Smooth muscle cell (in vitro differentiated cells): ENCODE measurements around the gene DHX35. TPM values are rescaled to one million over a fixed set of nuclear protein-coding genes. Genes with fewer than 3 reads are reported as not detected.
"Not testable (repeated sequence)": the region's sequence is repeated elsewhere in the genome, so short reads cannot be mapped to it uniquely, and the experiment has no call there.

Experiments used
- DNase-seq: peaks from one replicate; lab custom pipeline; 2025; ENCODE audit not compliant: unreplicated experiment; lab: John Stamatoyannopoulos, UW
- H2AFZ ChIP-seq: fragments of 200-600 bp; sonication (generic); 2 replicates; pipeline ENCODE4 v1.6.0; 2016; ENCODE audit warnings: antibody characterized with exemption, low read depth, mild to moderate bottlenecking
- H3F3A ChIP-seq: fragments of 200-600 bp; sonication (generic); 2 replicates; pipeline ENCODE4 v1.6.0; 2017; ENCODE audit warnings: antibody characterized with exemption, low read depth
- H3K27ac ChIP-seq: fragments of 200-600 bp; sonication (generic); 2 replicates; pipeline ENCODE4 v1.5.1; 2016; ENCODE audit warnings: low read depth, mild to moderate bottlenecking
- H3K27me3 ChIP-seq: fragments of 200-600 bp; sonication (generic); 2 replicates; pipeline ENCODE4 v1.6.1; 2016; ENCODE audit warnings: low read depth, mild to moderate bottlenecking
- H3K36me3 ChIP-seq: fragments of 200-600 bp; sonication (generic); 2 replicates; pipeline ENCODE4 v1.5.1; 2016; ENCODE audit warnings: low read depth
- H3K4me1 ChIP-seq: fragments of 200-600 bp; sonication (generic); 2 replicates; pipeline ENCODE4 v1.5.1; 2016; ENCODE audit warnings: low read depth
- H3K4me2 ChIP-seq: fragments of 200-600 bp; sonication (generic); 2 replicates; pipeline ENCODE4 v1.6.0; 2016; ENCODE audit warnings: mild to moderate bottlenecking
- H3K4me3 ChIP-seq: fragments of 200-600 bp; sonication (generic); 2 replicates; pipeline ENCODE4 v1.5.1; 2016; ENCODE audit warnings: mild to moderate bottlenecking
- H3K79me2 ChIP-seq: fragments of 200-600 bp; sonication (generic); 2 replicates; pipeline ENCODE4 v1.6.0; 2016; ENCODE audit warnings: low read depth, mild to moderate bottlenecking
- H3K9ac ChIP-seq: fragments of 200-600 bp; sonication (generic); 2 replicates; pipeline ENCODE4 v1.6.0; 2016; ENCODE audit warnings: low read depth
- H3K9me3 ChIP-seq: fragments of 200-600 bp; sonication (generic); replicated peaks from 2 replicates; pipeline ENCODE4 v1.5.1; 2016; ENCODE audit warnings: low read depth
- H4K20me1 ChIP-seq: fragments of 200-600 bp; sonication (generic); 2 replicates; pipeline ENCODE4 v1.6.0; 2016; ENCODE audit warnings: low read depth
- WGBS: methylation state at CpG from one replicate; pipeline ENCODE4 v1.1.7; 2016; ENCODE audit warnings: low lambda C conversion rate; 5-methylcytosine and 5-hydroxymethylcytosine counted together
- polyA plus RNA-seq: library from polyadenylated mRNA; unstranded; fragments of >200 nt; fragmentation: Nextera tagmentation; extraction: Ambion mirVana; gene quantifications from 2 replicates; pipeline ENCODE4 v1.2.1, GENCODE V29; 2016
- total RNA-seq: library from RNA; depleted of rRNA; stranded (reverse); fragments of >200 nt; gene quantifications from 2 replicates; pipeline ENCODE4 v1.2.3, GENCODE V29; 2014
- TF ChIP-seq, protein P1 (sequence below): fragments of 200-600 bp; sonication (generic); IDR thresholded peaks from 2 replicates; pipeline ENCODE4 v1.5.1; 2017; ENCODE audit warnings: borderline replicate concordance, mild to moderate bottlenecking, antibody characterized with exemption; ENCODE audit not compliant: insufficient read depth, poor library complexity, severe bottlenecking

The DHX35 gene
- total and polyA plus RNA-seq, 2 experiments from 2014 or later: 4.5 to 9.5 TPM

DNA sequence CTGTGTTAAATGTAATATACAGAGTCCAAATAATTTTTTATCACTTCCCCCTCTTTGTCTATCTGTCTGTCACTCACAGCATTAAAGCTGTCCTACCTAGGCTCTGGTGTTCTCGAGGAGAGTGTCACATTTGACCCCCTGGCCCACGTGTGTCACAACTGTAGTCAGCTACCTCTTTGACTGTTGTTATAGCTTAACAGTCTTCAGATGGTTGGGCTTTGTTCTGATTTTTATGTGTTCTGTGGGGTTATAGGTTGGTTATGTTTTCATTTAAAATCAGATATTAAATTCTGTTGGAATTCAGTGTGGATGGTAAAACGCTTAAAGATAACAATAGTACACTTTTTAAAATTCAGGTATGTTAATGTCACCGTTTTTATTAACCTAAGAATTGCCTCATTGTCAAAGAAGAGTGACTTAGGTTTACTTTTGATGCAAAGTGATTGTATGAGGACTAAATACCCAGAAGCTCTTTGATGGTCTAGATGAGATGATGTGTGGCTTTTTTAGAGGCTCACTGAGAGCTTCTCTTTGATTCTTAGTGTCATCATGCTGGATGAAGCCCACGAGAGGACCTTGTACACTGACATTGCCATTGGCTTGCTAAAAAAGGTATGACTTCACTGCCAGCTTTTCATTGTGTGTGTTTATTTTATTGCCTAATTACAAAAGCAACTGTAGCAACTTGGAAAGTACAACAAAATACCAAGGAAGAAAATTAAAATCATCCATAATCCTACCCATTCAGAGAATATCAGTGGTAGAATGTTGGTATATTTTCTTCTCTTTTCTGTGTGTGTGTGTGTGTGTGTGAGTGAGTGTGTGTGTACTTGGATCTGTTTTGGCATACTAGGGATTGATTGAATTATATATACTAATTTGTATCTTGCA is 29.9 kb downstream of the DHX35 start:
- H2AFZ ChIP-seq: no peak overlapping the region
- 90% methylated on average over 5 of the region's 5 CpGs for WGBS
- H3K27ac ChIP-seq: no peak overlapping the region
- no peaks in the 10 kb centered on the region for H3K79me2 ChIP-seq
- H3K4me1 ChIP-seq: no peaks in the 10 kb centered on the region
- H3K9me3 ChIP-seq: no peaks in the 10 kb centered on the region
- no peaks in the 10 kb centered on the region for H3K36me3 ChIP-seq
- H3K4me2 ChIP-seq: no peak overlapping the region
- TF ChIP-seq, protein P1, sequence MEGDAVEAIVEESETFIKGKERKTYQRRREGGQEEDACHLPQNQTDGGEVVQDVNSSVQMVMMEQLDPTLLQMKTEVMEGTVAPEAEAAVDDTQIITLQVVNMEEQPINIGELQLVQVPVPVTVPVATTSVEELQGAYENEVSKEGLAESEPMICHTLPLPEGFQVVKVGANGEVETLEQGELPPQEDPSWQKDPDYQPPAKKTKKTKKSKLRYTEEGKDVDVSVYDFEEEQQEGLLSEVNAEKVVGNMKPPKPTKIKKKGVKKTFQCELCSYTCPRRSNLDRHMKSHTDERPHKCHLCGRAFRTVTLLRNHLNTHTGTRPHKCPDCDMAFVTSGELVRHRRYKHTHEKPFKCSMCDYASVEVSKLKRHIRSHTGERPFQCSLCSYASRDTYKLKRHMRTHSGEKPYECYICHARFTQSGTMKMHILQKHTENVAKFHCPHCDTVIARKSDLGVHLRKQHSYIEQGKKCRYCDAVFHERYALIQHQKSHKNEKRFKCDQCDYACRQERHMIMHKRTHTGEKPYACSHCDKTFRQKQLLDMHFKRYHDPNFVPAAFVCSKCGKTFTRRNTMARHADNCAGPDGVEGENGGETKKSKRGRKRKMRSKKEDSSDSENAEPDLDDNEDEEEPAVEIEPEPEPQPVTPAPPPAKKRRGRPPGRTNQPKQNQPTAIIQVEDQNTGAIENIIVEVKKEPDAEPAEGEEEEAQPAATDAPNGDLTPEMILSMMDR: no peak
- H3K27me3 ChIP-seq: no peaks in the 10 kb centered on the region
- H4K20me1 ChIP-seq: peaks cover under 1% of the 10 kb centered on the region
- no peaks in the 10 kb centered on the region for H3F3A ChIP-seq
- H3K4me3 ChIP-seq: no peak overlapping the region
- no peak for DNase-seq
- H3K9ac ChIP-seq: no peak overlapping the region

DNA sequence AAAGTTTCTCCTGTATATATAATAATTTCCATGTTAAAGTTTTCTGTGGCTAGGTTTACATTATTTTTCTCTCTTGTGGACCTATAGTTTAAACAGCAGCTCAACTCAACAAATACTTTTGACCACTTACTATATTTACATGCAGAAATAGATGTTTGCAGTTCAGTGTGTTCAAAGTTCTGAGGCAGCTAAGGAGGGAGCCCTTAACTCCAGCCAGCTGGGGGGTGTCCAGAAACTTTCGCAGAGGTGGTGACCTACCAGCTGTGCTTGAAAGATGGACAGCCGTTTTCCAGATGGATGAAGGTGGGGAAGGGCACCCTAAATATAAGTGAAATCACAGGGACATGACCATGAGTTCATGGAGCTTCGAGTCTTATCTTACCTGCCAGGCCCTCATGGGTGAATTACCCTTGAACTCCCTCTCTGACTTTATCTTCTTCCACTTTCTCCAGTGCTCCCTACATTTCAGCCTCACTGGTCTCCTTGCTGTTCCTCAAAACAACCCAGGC is 33.4 kb downstream of the DHX35 start:
- H3K27me3 ChIP-seq: no peaks in the 10 kb centered on the region
- no peak overlapping the region for H3K4me3 ChIP-seq
- no peak overlapping the region for H3K27ac ChIP-seq
- no peaks in the 10 kb centered on the region for H3K4me1 ChIP-seq
- 100% methylated on average over 3 of the region's 3 CpGs for WGBS
- no peaks in the 10 kb centered on the region for H3K79me2 ChIP-seq
- no peak overlapping the region for H3K4me2 ChIP-seq
- TF ChIP-seq, protein P1: no peak
- no peaks in the 10 kb centered on the region for H3F3A ChIP-seq
- H3K9me3 ChIP-seq: no peaks in the 10 kb centered on the region
- H4K20me1 ChIP-seq: no peaks in the 10 kb centered on the region
- no peak overlapping the region for H3K9ac ChIP-seq
- DNase-seq: no peak
- no peak overlapping the region for H2AFZ ChIP-seq
- H3K36me3 ChIP-seq: no peaks in the 10 kb centered on the region

DNA sequence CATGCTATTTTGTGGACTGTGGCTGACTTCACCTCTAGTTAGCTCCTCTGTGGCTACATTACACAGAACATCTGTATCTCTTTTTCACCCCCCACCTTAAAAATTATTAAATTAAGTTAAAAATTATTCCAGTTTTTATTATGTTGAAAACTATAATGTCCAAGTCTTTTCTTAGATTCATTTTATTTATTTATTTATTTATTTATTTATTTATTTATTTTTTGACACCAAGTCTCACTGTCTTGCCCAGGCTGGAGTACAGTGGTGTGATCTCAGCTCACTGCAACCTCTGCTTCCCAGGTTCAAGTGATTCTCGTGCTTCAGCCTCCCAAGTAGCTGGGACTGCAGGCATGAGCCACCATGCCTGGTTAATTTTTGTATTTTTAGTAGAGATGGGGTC is 34.7 kb downstream of the DHX35 start:
- not testable (repeated sequence) for H3K79me2 ChIP-seq, DNase-seq, H3F3A ChIP-seq, H3K4me3 ChIP-seq, H3K4me1 ChIP-seq, H3K27me3 ChIP-seq, H3K9me3 ChIP-seq, H3K36me3 ChIP-seq, H2AFZ ChIP-seq, H4K20me1 ChIP-seq, H3K9ac ChIP-seq
- Histone ChIP-seq H3K4me2 (peak overlapping the region; percentile 67), H3K27ac (peak overlapping the region; percentile 31)
- 97% methylated on average over 1 of the region's 1 CpG for WGBS

DNA sequence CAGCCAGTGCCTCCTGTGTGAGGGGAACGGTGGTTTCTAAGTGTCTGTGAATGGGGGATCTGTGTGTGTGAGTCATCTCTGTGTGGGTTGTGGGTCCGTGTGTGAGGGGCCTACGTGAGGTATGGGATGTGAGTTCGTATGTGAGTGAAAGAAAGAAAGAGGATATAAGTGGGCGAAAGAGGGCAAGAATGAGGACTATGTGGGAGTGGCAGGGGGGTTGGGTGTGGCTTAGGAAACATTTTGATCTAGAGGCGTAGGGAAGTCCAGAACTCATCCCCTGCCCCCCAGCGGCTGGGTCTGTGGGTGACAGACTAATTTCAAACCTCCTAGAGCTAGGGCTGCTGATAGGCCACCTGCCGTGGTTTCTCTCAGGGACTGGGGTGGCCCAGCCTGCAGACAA is 35.5 kb downstream of the DHX35 start:
- no peaks in the 10 kb centered on the region for H3F3A ChIP-seq
- H3K36me3 ChIP-seq: no peaks in the 10 kb centered on the region
- TF ChIP-seq, protein P1: no peak
- no peak for DNase-seq
- H3K27me3 ChIP-seq: no peaks in the 10 kb centered on the region
- WGBS: 36% methylated on average over 8 of the region's 8 CpGs
- H3K9ac ChIP-seq: no peak overlapping the region
- peak overlapping the region; percentile 67 for H3K4me2 ChIP-seq
- H3K4me1 ChIP-seq: no peaks in the 10 kb centered on the region
- H4K20me1 ChIP-seq: no peaks in the 10 kb centered on the region
- peak overlapping the region; percentile 31 for H3K27ac ChIP-seq
- H2AFZ ChIP-seq: no peak overlapping the region
- no peaks in the 10 kb centered on the region for H3K79me2 ChIP-seq
- no peak overlapping the region for H3K4me3 ChIP-seq
- H3K9me3 ChIP-seq: no peaks in the 10 kb centered on the region
